AML-193 (cell line): ENCODE measurements around the gene VSIG8.
"Not testable (repeated sequence)": the region's sequence is repeated elsewhere in the genome, so short reads cannot be mapped to it uniquely, and the experiment has no call there.

Experiments used
- DNase-seq, 2 experiments: peaks; one replicate each; lab custom pipeline; 2025; lab: John Stamatoyannopoulos, UW

VSIG8 gene, protein sequence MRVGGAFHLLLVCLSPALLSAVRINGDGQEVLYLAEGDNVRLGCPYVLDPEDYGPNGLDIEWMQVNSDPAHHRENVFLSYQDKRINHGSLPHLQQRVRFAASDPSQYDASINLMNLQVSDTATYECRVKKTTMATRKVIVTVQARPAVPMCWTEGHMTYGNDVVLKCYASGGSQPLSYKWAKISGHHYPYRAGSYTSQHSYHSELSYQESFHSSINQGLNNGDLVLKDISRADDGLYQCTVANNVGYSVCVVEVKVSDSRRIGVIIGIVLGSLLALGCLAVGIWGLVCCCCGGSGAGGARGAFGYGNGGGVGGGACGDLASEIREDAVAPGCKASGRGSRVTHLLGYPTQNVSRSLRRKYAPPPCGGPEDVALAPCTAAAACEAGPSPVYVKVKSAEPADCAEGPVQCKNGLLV

GRCh38 chr1:159862557-159862956, at the start of gene VSIG8:
Gene VSIG8, minus strand, starts transcription at chr1:159862657. Its CDS starts 136 bp downstream, at chr1:159862521.
- DNase-seq = no peak

DNA sequence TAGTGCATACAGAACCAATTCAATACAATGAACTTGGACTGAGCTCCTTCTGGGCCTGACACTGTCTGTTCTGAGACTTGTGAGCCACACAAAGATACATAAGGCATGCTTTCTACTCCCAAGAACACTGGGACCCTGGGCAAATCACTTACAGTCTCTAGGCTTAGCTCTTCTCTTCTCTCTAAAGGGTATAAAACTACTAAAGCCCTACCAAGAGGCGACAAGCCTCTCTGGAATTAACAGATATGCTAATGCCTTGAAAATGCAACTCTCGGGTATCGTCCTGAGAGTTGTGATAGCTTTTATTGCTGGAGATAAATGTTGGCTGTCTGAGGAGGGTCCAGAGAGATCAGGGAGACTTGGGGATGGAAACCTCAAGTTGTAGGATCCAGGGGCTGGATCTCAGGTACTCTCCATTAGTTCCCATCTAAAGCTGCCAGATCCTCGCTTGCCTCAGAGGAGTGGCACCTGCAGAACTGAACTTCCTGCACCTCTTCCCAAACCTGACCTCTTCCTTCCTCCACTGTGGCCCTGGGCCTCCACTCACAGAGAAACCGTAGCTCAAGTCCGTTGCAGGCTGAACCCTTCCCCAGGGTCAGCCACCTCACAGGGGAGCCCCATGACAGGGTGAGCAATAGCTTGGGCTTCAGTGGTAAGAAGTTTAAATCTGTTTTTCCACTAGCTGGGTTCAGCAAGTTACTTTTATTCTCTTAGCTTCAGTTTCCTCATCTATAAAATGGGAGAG, 49.0 kb upstream of the VSIG8 start:
- DNase-seq = no peak

DNA sequence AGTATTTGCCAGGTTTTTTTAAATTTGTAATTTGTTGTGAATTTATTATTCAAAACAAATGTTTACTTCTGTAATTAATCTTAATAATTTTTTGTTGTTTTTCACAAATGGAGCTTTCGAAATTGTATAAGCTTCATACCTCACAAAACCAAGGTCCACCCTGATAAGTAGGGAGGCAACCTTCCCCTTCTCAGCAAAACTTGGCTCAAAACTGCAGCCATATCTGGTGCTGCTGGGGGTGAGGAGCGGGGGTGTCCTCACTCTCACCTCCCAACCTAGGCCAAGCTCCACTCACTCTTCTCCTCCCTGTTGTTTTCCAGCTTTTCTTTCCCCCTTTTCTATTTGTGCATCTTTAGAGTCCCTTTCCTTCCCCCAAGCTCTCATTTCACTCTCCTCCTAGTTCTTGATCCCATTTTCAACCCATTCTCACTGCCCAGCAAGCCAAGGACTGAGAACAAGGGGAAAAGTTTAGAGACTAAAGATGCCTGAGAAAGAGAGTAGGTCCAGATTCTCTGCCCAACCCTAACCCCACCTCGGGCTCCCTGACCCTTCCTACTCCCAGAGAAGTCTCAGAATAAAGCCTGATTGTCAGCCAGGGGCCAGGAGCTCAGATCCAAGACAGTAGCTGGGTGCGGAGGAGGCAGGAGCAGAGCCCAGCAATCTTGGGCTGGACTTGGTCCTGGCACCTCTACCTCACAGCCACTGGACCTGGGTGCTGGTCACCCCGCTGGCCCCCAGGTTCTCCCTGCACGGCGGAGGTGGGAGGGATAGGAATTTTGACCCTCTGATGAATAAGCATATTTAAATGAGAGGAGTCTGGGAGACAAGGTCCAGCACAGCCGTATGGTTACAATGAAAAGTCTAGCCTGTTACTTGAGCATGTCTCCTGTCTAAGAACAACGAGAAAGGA, 45.8 kb upstream of the VSIG8 start:
- no peak for DNase-seq

GRCh38 chr1:159906960-159907359, 44.5 kb upstream of the VSIG8 start:
- no peak for DNase-seq

- not testable (repeated sequence) for DNase-seq
Measured at GRCh38 chr1:159904036-159904435, 41.6 kb upstream of the VSIG8 start.

GRCh38 chr1:159902541-159902940, 40.1 kb upstream of the VSIG8 start:
- peak; percentile 11 to 27 for DNase-seq

DNA sequence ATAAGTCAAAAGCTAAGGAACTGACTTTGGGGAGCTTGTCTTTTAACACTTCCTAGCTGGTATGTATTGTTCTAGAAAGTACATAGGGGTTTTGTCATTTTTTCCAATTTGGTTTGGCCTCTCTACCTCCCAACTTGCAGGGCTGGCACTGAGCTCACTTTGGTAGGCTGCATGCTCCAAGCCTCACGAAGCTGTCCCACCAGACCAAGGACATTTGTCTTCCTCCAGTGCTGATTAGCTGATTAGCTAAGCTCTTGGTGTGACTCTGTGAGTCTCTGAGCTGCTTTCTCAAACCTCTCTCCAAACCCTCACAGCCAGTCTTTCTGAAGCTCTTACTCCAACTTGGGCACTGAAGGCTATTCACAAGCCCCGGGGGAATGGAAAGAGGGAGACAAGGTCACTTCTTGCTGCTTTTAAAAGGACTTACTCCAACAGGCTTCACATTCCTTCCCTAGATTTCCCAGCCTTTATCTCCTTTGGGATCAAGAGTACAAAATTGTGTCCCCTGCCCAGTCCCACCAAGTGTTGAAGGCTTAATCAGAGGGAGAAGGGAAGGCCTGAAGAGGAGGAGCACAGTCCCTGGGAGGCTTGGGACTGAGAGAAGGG, 38.4 kb upstream of the VSIG8 start:
- no peak for DNase-seq

- no peak for DNase-seq
Measured at GRCh38 chr1:159900086-159900680, 37.7 kb upstream of the VSIG8 start, which contains the start of gene CFAP45. Gene CFAP45, minus strand, starts transcription at chr1:159900165. Its CDS starts 67 bp downstream, at chr1:159900098.

GRCh38 chr1:159899634-159900033, 37.2 kb upstream of the VSIG8 start:
- not testable (repeated sequence) for DNase-seq

DNA sequence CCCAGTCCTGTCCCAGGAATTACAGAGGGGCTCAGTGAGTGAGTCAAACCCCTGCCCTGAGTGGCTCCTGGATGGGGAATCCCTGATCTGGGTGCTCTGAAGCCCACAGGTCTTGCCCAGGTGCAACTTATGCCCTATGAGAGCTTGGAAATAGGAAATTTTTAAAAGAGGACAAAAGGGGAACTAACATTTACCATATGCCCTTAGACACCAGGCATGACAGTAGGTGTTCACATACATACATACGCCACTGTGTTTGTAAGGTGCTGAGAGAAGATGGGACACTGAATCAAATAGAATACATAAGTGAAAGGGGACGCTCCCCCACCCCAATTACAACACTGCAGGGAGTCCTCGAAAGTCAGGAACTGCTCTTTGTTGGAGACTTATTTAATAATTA, 36.1 kb upstream of the VSIG8 start:
- peak; percentile 7 to 13 for DNase-seq

- DNase-seq = no peak
Measured at GRCh38 chr1:159897962-159898361, 35.5 kb upstream of the VSIG8 start.

GRCh38 chr1:159896546-159896930, 34.1 kb upstream of the VSIG8 start:
- no peak for DNase-seq

- DNase-seq = peak; percentile 31 to 42
Measured at GRCh38 chr1:159895836-159896545, 33.5 kb upstream of the VSIG8 start.

GRCh38 chr1:159895286-159895685, 32.8 kb upstream of the VSIG8 start:
- no peak for DNase-seq

DNA sequence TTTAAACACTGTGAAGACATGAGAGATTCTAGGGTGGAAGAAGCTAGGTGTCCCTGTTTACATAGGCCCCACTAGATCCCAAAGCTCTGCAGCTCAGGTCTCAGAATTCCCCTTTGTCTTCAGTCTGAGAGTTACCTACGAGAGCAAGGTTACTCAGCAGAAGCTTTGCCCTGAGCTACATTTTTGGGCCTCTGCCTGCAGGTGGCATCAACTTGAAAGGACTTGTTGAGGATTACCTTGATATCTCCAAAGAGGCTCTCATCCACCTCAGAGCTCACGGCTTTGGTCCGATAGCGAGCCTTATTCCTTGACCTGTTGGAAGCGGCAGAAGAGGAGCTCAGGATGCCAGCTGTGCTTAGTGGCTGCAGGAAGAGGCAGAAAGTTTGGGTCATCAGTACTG, 30.5 kb upstream of the VSIG8 start:
- DNase-seq = no peak

- peak; percentile 70 to 77 for DNase-seq
Measured at GRCh38 chr1:159891275-159892157, 29.1 kb upstream of the VSIG8 start.

- no peak for DNase-seq
Measured at GRCh38 chr1:159890390-159890789, 27.9 kb upstream of the VSIG8 start.

DNA sequence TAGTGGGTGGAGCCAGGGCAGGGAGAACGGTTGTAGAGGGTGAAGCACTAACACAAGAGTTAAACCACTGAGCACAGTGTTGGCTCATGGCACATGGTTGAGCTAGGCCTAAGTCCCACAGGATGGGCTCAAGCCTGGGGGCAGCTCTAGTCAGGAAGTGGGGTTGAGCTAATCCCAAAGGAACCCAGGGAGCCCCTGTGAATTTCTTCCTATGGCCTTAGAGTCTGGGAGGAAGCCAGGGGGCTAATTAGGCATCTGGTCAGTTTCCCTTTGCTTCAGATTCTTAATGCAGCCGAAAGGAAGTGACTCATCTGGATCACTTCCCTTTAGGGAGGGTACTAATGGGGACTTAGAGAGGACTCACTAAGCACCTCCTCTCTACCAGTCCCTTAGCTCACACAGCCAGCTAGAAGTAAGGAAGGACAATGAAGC, 27.4 kb upstream of the VSIG8 start:
- peak; percentile 83 to 88 for DNase-seq

DNA sequence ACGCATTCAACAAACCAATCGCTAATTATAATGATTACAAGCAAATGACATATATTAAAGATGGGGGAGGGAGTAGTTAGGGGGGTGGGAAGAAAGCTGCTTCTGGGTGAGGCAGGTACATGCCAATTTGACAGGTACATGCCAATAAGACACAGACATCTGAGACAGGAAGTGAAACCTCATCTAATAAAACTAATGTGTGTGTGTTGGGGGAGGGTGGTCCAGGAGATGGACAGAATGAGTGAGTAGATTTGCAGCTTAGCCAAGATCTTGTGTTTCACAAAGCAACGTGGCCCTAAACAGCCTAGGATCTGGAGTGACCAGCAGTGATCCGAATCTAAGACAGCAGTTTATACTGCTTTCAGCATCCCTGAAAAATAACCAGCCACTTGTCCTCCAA, 26.7 kb upstream of the VSIG8 start:
- DNase-seq = no peak
